Measurements from ENCODE around the gene RBP3.

Gene RBP3

DNA sequence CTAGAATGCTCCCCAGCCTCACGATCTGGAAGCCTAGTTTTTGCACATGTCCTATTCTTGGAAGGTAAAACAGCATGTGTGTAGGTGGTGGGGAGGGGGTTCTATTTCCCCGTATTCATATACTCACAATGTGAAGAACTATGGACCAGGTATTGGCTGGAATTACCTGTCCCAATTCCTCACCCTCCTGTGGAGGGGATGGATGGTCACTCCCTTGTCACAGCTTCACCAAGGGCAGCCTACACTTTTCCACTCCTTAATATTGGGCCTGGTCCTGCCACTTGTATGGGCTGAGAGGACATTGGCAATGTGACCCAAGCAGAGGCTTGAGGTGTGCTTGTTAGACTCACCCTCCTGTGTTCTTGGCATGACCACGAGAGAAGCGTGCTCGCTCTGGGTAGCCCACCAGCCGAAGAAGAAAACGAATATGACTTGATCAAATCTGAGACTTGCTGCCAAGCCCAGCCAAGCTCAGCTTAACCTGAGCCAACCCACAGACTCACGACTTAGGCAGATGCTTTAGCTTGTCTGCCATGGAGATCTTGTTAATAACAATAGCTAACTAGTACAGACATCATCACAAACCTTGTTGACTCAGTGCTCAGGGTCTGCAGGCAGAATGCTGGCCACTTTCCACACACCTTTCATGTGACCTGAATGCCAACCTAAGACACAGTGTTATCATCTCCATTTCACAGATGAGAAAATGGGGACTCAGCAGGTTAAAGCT, 18.7 kb downstream of the RBP3 start:
- Histone ChIP-seq H3K79me2 (ENCODE audit: control insufficient read depth, insufficient read depth, low read length, unreplicated experiment) (no peaks in the 10 kb centered on the region), H3K36me3 (ENCODE audit: insufficient read depth, low read length) (no peaks in the 10 kb centered on the region), H3K4me3 (ENCODE audit: low read depth, low read length) (no peak overlapping the region), H2AFZ (ENCODE audit: low read length, unreplicated experiment) (no peak overlapping the region), H3K27ac (ENCODE audit: low read depth, low read length) (no peak overlapping the region), H3K4me1 (ENCODE audit: control insufficient read depth, insufficient read depth, low read length, unreplicated experiment) (no peaks in the 10 kb centered on the region), H3K27me3 (ENCODE audit: insufficient read depth, low read length) (peaks cover 3% of the 10 kb centered on the region; the same call in 1 of the 2 replicates)

DNA sequence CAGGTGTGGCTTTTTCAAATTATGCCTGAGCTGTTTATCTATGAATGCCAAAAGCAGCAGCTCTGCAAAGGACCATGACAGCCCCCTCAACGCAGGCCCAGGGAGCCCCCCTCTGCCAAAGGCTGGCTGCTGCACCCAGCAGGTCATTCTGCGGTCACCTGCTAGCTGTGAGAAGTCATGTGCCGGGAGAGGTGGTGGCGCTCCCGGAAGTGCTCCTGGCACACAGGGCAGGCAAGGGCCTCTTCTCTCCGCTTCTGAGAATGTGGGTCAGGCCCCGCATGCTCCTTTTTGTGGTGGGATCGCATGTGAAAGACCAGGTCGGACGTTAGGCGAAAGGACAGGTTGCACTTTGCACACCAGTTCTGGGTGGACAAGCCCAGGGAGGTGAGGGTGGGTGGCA, 19.5 kb downstream of the RBP3 start:
- no peak overlapping the region for H3K27ac ChIP-seq (ENCODE audit: low read depth, low read length)
- H3K27me3 ChIP-seq (ENCODE audit: insufficient read depth, low read length): peaks cover 3% of the 10 kb centered on the region; the same call in 1 of the 2 replicates
- no peak overlapping the region for H3K4me3 ChIP-seq (ENCODE audit: low read depth, low read length)
- H3K79me2 ChIP-seq (ENCODE audit: control insufficient read depth, insufficient read depth, low read length, unreplicated experiment): no peaks in the 10 kb centered on the region
- H3K36me3 ChIP-seq (ENCODE audit: insufficient read depth, low read length): no peaks in the 10 kb centered on the region
- no peaks in the 10 kb centered on the region for H3K4me1 ChIP-seq (ENCODE audit: control insufficient read depth, insufficient read depth, low read length, unreplicated experiment)
- H2AFZ ChIP-seq (ENCODE audit: low read length, unreplicated experiment): no peak overlapping the region

DNA sequence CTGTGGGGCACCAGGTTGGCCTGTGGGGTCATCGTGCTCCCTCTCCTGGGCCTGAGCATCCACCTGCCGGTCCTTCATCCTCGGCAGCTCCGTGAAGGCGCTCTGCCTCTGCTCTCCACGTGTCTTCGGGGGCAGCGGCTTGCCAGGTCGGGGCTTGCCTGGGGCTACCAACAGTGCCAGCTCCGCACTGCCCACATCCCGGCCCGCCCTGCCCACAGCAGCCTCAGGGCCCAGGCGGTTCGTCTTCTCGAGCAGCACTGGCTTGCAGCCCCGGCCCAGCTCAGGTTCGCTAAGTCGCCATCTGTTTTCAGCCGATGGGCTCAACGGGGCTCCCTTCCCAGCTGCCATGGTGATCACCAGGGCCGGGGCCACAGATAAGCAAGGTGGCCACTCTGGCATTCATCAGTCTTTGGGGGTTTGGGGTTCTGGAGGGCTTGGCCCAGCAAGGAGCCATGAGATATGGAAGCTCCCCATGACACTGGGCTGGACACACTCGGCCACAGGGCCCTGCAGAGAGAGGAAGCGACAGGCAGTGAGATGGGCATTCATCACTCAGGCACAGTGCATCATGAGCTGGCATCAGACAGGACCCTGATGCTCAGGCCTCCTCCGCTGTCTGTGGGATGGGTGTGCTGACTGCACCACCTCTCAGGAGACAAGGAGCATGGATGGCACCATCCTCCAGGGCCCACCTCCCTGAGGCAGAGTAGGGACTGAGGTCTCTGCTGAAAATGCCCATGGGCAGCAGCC, 20.4 kb downstream of the RBP3 start:
- H2AFZ ChIP-seq (ENCODE audit: low read length, unreplicated experiment): no peak overlapping the region
- H3K4me1 ChIP-seq (ENCODE audit: control insufficient read depth, insufficient read depth, low read length, unreplicated experiment): no peaks in the 10 kb centered on the region
- no peak overlapping the region for H3K27ac ChIP-seq (ENCODE audit: low read depth, low read length)
- H3K36me3 ChIP-seq (ENCODE audit: insufficient read depth, low read length): no peaks in the 10 kb centered on the region
- H3K27me3 ChIP-seq (ENCODE audit: insufficient read depth, low read length): peaks cover 3% of the 10 kb centered on the region; the same call in 1 of the 2 replicates
- no peak overlapping the region for H3K4me3 ChIP-seq (ENCODE audit: low read depth, low read length)
- H3K79me2 ChIP-seq (ENCODE audit: control insufficient read depth, insufficient read depth, low read length, unreplicated experiment): no peaks in the 10 kb centered on the region

DNA sequence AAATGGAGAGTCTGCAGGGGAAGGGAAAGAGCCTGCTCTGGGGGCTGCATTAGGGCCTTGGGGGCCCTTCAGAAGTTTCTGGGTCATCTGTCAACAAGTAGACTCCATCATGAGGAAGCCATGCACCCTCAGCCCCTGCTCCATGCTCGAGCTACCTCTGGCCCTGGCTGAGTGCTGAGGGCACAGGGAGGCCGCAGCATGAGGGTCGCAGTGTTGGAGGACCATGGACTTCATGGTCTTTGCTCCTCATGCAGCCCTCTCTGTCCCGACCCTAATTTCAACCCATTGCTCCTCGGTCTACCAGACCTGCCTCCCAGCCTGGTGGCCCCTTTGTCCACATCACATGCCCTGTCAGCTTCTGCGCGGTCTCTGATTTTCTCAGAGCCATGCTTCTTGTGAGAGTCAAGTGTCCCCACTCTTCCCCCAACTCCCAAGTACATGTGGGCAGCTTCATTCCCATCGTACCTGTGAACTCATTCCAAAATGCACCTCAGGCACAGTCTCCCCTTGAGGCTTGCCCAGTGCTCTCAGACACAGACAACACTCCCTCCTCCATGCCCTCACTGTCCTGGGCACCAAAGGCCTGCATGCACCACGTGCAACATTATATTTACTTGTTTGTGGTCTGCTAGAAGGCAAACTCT, 21.2 kb downstream of the RBP3 start:
- no peak overlapping the region for H3K27ac ChIP-seq (ENCODE audit: low read depth, low read length)
- no peaks in the 10 kb centered on the region for H3K4me1 ChIP-seq (ENCODE audit: control insufficient read depth, insufficient read depth, low read length, unreplicated experiment)
- H2AFZ ChIP-seq (ENCODE audit: low read length, unreplicated experiment): no peak overlapping the region
- H3K27me3 ChIP-seq (ENCODE audit: insufficient read depth, low read length): peaks cover 3% of the 10 kb centered on the region; the same call in 1 of the 2 replicates
- H3K79me2 ChIP-seq (ENCODE audit: control insufficient read depth, insufficient read depth, low read length, unreplicated experiment): no peaks in the 10 kb centered on the region
- no peak overlapping the region for H3K4me3 ChIP-seq (ENCODE audit: low read depth, low read length)
- H3K36me3 ChIP-seq (ENCODE audit: insufficient read depth, low read length): no peaks in the 10 kb centered on the region

DNA sequence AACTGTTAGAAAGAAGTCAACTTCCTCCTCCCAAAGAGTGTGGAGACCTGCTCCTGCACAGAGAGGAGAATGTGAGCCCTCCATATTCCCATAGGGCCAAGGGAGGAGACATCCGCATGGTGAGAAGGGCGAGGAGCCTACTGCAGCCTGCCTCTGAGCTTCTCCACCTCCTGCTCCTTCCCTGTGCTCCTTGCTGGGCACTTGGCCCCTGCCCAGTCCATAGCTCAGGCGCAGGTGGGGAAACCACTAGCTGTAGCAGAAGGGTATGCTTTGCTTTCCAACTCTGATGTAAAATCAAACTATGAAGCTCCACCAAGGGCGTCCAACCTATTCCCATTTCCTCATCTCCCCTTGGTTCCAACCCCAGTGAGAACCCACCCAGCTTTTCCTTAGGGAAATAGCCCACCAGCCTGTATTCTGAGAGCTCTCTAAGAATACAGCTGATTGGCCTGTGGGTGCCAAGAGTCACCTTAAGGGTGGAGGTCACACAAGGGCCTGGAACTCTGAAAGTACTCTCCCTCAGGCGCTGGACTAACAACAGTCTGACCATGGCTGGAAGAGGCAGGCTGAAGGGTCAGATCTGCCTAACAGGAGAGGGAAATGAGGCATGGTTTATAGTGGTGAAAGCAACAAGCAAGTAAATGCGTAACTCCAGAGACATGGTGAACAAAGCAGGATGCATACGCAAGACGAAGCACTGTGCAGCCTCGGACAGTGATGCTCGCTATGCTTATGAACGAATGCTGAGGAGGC, 22.0 kb downstream of the RBP3 start:
- no peaks in the 10 kb centered on the region for H3K36me3 ChIP-seq (ENCODE audit: insufficient read depth, low read length)
- H3K27me3 ChIP-seq (ENCODE audit: insufficient read depth, low read length): peaks cover 4% of the 10 kb centered on the region
- no peak overlapping the region for H3K4me3 ChIP-seq (ENCODE audit: low read depth, low read length)
- no peak overlapping the region for H3K27ac ChIP-seq (ENCODE audit: low read depth, low read length)
- no peak overlapping the region for H2AFZ ChIP-seq (ENCODE audit: low read length, unreplicated experiment)
- H3K4me1 ChIP-seq (ENCODE audit: control insufficient read depth, insufficient read depth, low read length, unreplicated experiment): peaks cover 2% of the 10 kb centered on the region
- no peaks in the 10 kb centered on the region for H3K79me2 ChIP-seq (ENCODE audit: control insufficient read depth, insufficient read depth, low read length, unreplicated experiment)

DNA sequence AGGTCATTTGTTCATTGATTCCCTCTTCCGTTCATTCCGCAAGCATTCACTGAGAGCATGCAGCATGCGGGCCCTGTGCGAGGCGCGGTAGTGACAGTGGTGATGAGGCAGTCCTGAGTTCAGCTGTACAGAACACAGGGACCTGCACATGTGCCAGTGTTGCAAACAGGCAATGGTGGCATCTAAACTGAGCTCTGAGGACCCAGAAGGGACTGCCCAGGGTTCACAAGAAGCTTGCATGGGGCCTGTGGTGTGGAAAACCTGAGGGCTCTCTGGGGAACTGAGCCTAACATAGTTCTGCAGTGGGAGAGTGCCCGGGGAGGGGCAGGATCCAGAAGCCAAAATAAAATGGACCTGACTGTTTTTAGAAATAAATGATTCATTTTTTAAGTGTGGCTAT, 22.7 kb downstream of the RBP3 start:
- Histone ChIP-seq H3K36me3 (ENCODE audit: insufficient read depth, low read length) (no peaks in the 10 kb centered on the region), H2AFZ (ENCODE audit: low read length, unreplicated experiment) (no peak overlapping the region), H3K79me2 (ENCODE audit: control insufficient read depth, insufficient read depth, low read length, unreplicated experiment) (no peaks in the 10 kb centered on the region), H3K27me3 (ENCODE audit: insufficient read depth, low read length) (peaks cover 4% of the 10 kb centered on the region; the same call in 1 of the 2 replicates), H3K4me3 (ENCODE audit: low read depth, low read length) (no peak overlapping the region), H3K4me1 (ENCODE audit: control insufficient read depth, insufficient read depth, low read length, unreplicated experiment) (peaks cover 4% of the 10 kb centered on the region), H3K27ac (ENCODE audit: low read depth, low read length) (no peak overlapping the region)

DNA sequence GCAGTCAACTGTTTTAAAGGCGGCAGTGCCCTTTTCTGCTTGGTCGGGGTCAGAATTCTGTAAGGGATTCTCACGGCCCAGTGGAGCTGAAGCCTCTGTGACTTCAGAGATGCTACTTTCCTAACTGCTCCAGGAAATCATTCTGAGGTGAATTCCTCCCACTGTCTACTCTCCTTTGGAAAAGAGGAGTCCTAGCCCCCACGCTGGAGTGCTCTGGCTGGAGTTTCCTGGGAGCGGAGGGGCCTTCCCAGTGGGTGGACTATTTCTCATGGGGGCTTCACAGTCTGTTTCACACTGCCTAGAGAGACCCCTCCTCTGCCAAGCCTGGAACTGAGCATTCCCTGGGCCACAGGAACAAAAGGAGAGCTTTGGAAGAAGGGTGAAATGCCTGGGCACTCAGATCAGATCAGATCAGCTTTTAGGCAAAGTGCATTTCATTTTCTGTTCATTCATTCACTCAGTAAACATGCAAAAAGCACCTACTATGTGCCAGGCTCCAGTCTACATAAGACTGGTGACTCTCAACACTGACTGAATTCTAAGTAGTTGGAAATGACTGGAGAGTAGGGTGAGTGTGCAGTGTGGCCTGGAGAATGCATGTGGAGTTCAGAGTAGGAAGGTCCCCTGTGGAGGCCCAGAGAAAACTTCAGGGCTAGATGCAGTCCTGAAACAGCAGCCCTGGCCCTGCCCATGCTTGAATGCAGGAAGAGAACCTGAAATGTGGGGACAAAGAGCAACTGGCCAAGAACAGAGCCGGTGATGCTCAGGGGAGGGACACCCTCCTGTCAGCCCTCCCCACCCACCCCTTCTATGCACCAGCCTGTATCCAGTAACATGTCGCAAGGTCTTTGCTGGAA, 23.7 kb downstream of the RBP3 start:
- peaks cover 4% of the 10 kb centered on the region for H3K4me1 ChIP-seq (ENCODE audit: control insufficient read depth, insufficient read depth, low read length, unreplicated experiment)
- no peaks in the 10 kb centered on the region for H3K36me3 ChIP-seq (ENCODE audit: insufficient read depth, low read length)
- no peak overlapping the region for H3K4me3 ChIP-seq (ENCODE audit: low read depth, low read length)
- H2AFZ ChIP-seq (ENCODE audit: low read length, unreplicated experiment): no peak overlapping the region
- H3K79me2 ChIP-seq (ENCODE audit: control insufficient read depth, insufficient read depth, low read length, unreplicated experiment): no peaks in the 10 kb centered on the region
- H3K27me3 ChIP-seq (ENCODE audit: insufficient read depth, low read length): peaks cover 8% of the 10 kb centered on the region; the same call in 1 of the 2 replicates
- no peak overlapping the region for H3K27ac ChIP-seq (ENCODE audit: low read depth, low read length)

DNA sequence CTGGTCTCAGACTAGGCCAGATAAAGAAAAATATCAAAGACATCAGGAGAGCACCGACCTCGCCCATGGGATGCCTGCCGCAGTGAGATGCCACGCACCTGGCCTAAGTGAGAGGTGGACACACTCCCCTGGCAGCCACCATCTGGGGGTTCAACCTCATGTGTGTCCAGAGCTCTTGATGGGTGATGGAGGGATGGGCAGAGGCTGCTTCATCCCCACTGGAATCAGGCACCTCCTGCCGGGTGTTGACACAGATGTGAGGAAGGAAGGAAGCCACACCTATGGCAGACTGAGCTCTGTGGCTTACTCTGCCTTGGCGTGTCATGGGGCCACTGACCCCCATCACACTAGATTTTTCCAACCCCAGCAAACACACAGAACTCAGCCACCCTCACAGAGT, 24.6 kb downstream of the RBP3 start:
- Histone ChIP-seq H3K27ac (ENCODE audit: low read depth, low read length) (no peak overlapping the region), H3K36me3 (ENCODE audit: insufficient read depth, low read length) (no peaks in the 10 kb centered on the region), H3K4me3 (ENCODE audit: low read depth, low read length) (no peak overlapping the region), H3K27me3 (ENCODE audit: insufficient read depth, low read length) (peaks cover 10% of the 10 kb centered on the region; the same call in 1 of the 2 replicates), H3K79me2 (ENCODE audit: control insufficient read depth, insufficient read depth, low read length, unreplicated experiment) (no peaks in the 10 kb centered on the region), H2AFZ (ENCODE audit: low read length, unreplicated experiment) (no peak overlapping the region), H3K4me1 (ENCODE audit: control insufficient read depth, insufficient read depth, low read length, unreplicated experiment) (peaks cover 4% of the 10 kb centered on the region)

DNA sequence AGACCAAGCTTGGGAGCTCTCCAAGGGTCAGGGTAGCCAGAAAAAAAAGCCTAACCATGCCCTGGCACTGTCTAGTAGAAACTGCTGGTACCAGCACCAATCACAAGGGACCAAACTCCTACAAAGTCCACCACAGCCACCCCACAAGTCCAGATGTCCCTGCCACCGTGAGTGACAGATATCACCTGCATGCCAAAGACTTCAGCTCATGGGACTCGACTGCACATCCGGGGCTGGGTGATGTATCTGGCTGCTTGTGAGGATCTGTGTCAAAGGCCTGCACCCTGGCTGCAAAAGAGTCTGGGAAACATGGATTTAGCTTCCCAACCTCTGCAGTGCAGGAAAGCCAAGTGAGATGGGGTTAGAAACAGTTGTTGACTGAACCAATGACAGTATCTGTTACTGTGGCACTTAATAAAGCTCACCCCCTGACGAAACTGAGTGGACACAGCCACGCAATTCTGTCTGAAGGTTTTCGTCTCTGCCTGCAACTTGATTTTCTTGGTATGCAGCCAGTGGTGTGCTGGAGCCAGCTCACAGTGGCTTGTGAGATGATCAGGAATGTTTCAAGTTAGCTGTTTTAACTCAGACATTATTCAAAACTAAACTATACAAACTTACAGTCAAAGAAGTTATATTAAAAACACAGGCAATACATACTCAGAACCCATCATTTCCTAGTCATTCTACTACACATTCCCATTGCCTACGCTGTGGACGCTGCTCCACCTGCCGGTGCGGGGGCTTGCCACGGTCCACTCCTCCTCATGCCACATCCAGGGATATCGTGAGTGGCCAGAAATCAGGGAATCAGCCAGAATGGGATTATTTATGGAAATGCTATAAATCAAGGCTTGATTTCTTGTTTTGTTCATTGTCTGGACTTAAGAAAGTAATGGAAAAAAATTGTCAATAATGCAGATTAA, 26.7 kb downstream of the RBP3 start:
- Histone ChIP-seq H3K27me3 (ENCODE audit: insufficient read depth, low read length) (peaks cover 20% of the 10 kb centered on the region), H3K4me3 (ENCODE audit: low read depth, low read length) (no peak overlapping the region), H2AFZ (ENCODE audit: low read length, unreplicated experiment) (no peak overlapping the region), H3K36me3 (ENCODE audit: insufficient read depth, low read length) (no peaks in the 10 kb centered on the region), H3K79me2 (ENCODE audit: control insufficient read depth, insufficient read depth, low read length, unreplicated experiment) (no peaks in the 10 kb centered on the region), H3K27ac (ENCODE audit: low read depth, low read length) (no peak overlapping the region), H3K4me1 (ENCODE audit: control insufficient read depth, insufficient read depth, low read length, unreplicated experiment) (peaks cover 4% of the 10 kb centered on the region)

All from ACC112 (cell line).